NAMALWA (cell line): ENCODE data around the gene SLC39A10.
"Not testable (repeated sequence)": the region's sequence is repeated elsewhere in the genome, so short reads cannot be mapped to it uniquely, and the experiment has no call there.

Source experiments
- DNase-seq: peaks from one replicate; pipeline ENCODE4 v3.0.0-alpha.2; 2015; ENCODE audit warnings: low spot score

SLC39A10 gene

GRCh38 chr2:195674491-195675221, 17.6 kb downstream of the SLC39A10 start:
- DNase-seq, result no peak

- DNase-seq, result no peak
These were observed 18.9 kb downstream of the SLC39A10 start for GRCh38 chr2:195675783-195676427.

GRCh38 chr2:195677290-195677689, 20.3 kb downstream of the SLC39A10 start:
- DNase-seq, result no peak

- no peak for DNase-seq
These were observed 20.9 kb downstream of the SLC39A10 start for GRCh38 chr2:195677884-195678283.

- no peak for DNase-seq
These were observed 25.1 kb downstream of the SLC39A10 start for GRCh38 chr2:195682077-195682476.

- DNase-seq, result no peak
These were observed 26.1 kb downstream of the SLC39A10 start for GRCh38 chr2:195683174-195683573.

- no peak for DNase-seq
These were observed 29.5 kb downstream of the SLC39A10 start for GRCh38 chr2:195686564-195686963.

GRCh38 chr2:195687320-195688086, 30.5 kb downstream of the SLC39A10 start:
- DNase-seq, result no peak

- DNase-seq, result not testable (repeated sequence)
These were observed 35.5 kb downstream of the SLC39A10 start for GRCh38 chr2:195692531-195692930.

- no peak for DNase-seq
These were observed 37.5 kb downstream of the SLC39A10 start for GRCh38 chr2:195694553-195694952.

GRCh38 chr2:195695002-195695631, 38.1 kb downstream of the SLC39A10 start:
- DNase-seq, result no peak

GRCh38 chr2:195696012-195696411, 39.0 kb downstream of the SLC39A10 start:
- no peak for DNase-seq

- DNase-seq, result no peak
These were observed 40.7 kb downstream of the SLC39A10 start for GRCh38 chr2:195697681-195698220.

- DNase-seq, result no peak
These were observed 43.5 kb downstream of the SLC39A10 start for GRCh38 chr2:195700480-195700879.

- DNase-seq, result no peak
These were observed 49.3 kb downstream of the SLC39A10 start for GRCh38 chr2:195706161-195706900.

- no peak for DNase-seq
These were observed 53.1 kb downstream of the SLC39A10 start for GRCh38 chr2:195709901-195710806.

- DNase-seq, result no peak
These were observed 54.5 kb downstream of the SLC39A10 start for GRCh38 chr2:195711478-195711877.

- DNase-seq, result no peak
These were observed 59.4 kb downstream of the SLC39A10 start for GRCh38 chr2:195716466-195716865.

- no peak for DNase-seq
These were observed 64.0 kb downstream of the SLC39A10 start for GRCh38 chr2:195721042-195721441.

GRCh38 chr2:195722075-195722474, 65.0 kb downstream of the SLC39A10 start:
- DNase-seq, result no peak
